Keratinocyte (primary cell): ENCODE results near the gene APBB2. TPM values are rescaled to one million over a fixed set of nuclear protein-coding genes. Genes with fewer than 3 reads are reported as not detected.
"Not testable (repeated sequence)": the region's sequence is repeated elsewhere in the genome, so short reads cannot be mapped to it uniquely, and the experiment has no call there.

ENCODE experiments used
- DNase-seq: peaks from one replicate; pipeline ENCODE4 v3.0.0-alpha.2; 2011; ENCODE audit warnings: low read depth, missing footprints, low spot score
- FAIRE-seq: peaks from 2 replicates; lab custom pipeline; 2011; peaks lifted over from hg19 to GRCh38; lab: Jason Lieb, UNC
- H2AFZ ChIP-seq: 2 replicates; pipeline ENCODE4 v1.6.0; 2012; ENCODE audit warnings: low read length, control low read depth, inconsistent platforms; ENCODE audit not compliant: control insufficient read depth
- H3K27ac ChIP-seq: 2 replicates; pipeline ENCODE4 v1.5.1; 2011; ENCODE audit warnings: low read length; ENCODE audit not compliant: control insufficient read depth, insufficient read depth
- H3K27me3 ChIP-seq: 3 replicates; pipeline ENCODE4 v1.6.0; 2011; ENCODE audit warnings: low read length; ENCODE audit not compliant: control insufficient read depth, insufficient read depth; ENCODE audit errors: extremely low read depth
- H3K36me3 ChIP-seq, 2 experiments: 2 replicates in 1 of 2; 3 replicates in 1 of 2; pipeline ENCODE4 v1.5.1; 2011; ENCODE audit warnings: low read length in 2 of 2, mild to moderate bottlenecking in 1 of 2; ENCODE audit not compliant: control insufficient read depth in 2 of 2, insufficient read depth in 2 of 2; ENCODE audit errors: extremely low read depth in 1 of 2
- H3K4me1 ChIP-seq: 3 replicates; pipeline ENCODE4 v1.5.1; 2011; ENCODE audit warnings: low read length; ENCODE audit not compliant: control insufficient read depth, insufficient read depth; ENCODE audit errors: extremely low read depth
- H3K4me2 ChIP-seq: 3 replicates; pipeline ENCODE4 v1.6.0; 2011; ENCODE audit warnings: low read depth, low read length; ENCODE audit not compliant: control insufficient read depth, insufficient read depth; ENCODE audit errors: extremely low read depth
- H3K4me3 ChIP-seq, 3 experiments: fragments of 200-600 bp in 1 of 3; sonication (generic) in 1 of 3; 2 replicates in 2 of 3; 3 replicates in 1 of 3; pipeline ENCODE4 v1.5.1; 2011 to 2016; ENCODE audit warnings: low read length in 3 of 3, mild to moderate bottlenecking in 3 of 3, control low read depth in 2 of 3, inconsistent platforms in 1 of 3, low read depth in 1 of 3, mixed read lengths in 1 of 3, mixed run types in 1 of 3, moderate library complexity in 1 of 3; ENCODE audit not compliant: control insufficient read depth in 2 of 3, insufficient read depth in 2 of 3; ENCODE audit errors: extremely low read depth in 1 of 3
- H3K79me2 ChIP-seq: 2 replicates; pipeline ENCODE4 v1.6.0; 2012; ENCODE audit warnings: low read length; ENCODE audit not compliant: control insufficient read depth, insufficient read depth
- H3K9ac ChIP-seq: 3 replicates; pipeline ENCODE4 v1.6.0; 2011; ENCODE audit warnings: low read length; ENCODE audit not compliant: control insufficient read depth, insufficient read depth; ENCODE audit errors: extremely low read depth
- H3K9me1 ChIP-seq: 3 replicates; pipeline ENCODE4 v1.6.0; 2011; ENCODE audit warnings: low read length; ENCODE audit not compliant: control insufficient read depth, insufficient read depth; ENCODE audit errors: extremely low read depth
- H3K9me3 ChIP-seq: 2 replicates; pipeline ENCODE4 v1.5.1; 2012; ENCODE audit warnings: low read depth, low read length; ENCODE audit not compliant: control insufficient read depth
- H4K20me1 ChIP-seq: 3 replicates; pipeline ENCODE4 v1.6.0; 2011; ENCODE audit warnings: low read length; ENCODE audit not compliant: control insufficient read depth, insufficient read depth; ENCODE audit errors: extremely low read depth
- EZH2 ChIP-seq: IDR thresholded peaks from one replicate; pipeline ENCODE4 v1.6.1; 2012; ENCODE audit warnings: inconsistent platforms, mild to moderate bottlenecking, low read length, moderate library complexity
- dilution Hi-C: fragments of 300-500 bp; cut with MboI; formaldehyde crosslinking; loops from one replicate; pipeline ENCODE4 v1.7.0; 2020; ENCODE audit warnings: low sequenced_read_pairs; ENCODE audit not compliant: extremely low pct_ligation_motif_present
- polyA plus RNA-seq, 5 experiments: library from polyadenylated mRNA; depleted of rRNA in 3 of 5; stranded (reverse) in 3 of 5; stranded (forward) in 1 of 5; unstranded in 1 of 5; fragments of >200 nt; gene quantifications; 1 replicate in 1 of 5; 2 replicates in 3 of 5; 3 replicates in 1 of 5; pipeline versions ENCODE4 v1.2.1 to v1.2.3, GENCODE V29; 2011 to 2012; ENCODE audit warnings: missing spikeins in 2 of 5, low read depth in 1 of 5, low replicate concordance in 1 of 5
- TF ChIP-seq, protein P1 (sequence below), 3 experiments: IDR thresholded peaks in 1 of 3; conservative IDR thresholded peaks in 1 of 3; optimal IDR thresholded peaks in 1 of 3; 2 replicates in 2 of 3; 3 replicates in 1 of 3; pipeline versions ENCODE3 to v1.5.1; 2011; ENCODE audit warnings: low read length in 3 of 3, mild to moderate bottlenecking in 3 of 3, moderate library complexity in 2 of 3, control low read depth in 1 of 3, inconsistent platforms in 1 of 3; ENCODE audit not compliant: insufficient read depth in 2 of 3; ENCODE audit errors: extremely low read depth in 1 of 3

The APBB2 gene
- polyA plus RNA-seq, 1 donor (not counting 4 experiments of a cell fraction or from before 2014, with no cell fraction given): 57.3 TPM

DNA sequence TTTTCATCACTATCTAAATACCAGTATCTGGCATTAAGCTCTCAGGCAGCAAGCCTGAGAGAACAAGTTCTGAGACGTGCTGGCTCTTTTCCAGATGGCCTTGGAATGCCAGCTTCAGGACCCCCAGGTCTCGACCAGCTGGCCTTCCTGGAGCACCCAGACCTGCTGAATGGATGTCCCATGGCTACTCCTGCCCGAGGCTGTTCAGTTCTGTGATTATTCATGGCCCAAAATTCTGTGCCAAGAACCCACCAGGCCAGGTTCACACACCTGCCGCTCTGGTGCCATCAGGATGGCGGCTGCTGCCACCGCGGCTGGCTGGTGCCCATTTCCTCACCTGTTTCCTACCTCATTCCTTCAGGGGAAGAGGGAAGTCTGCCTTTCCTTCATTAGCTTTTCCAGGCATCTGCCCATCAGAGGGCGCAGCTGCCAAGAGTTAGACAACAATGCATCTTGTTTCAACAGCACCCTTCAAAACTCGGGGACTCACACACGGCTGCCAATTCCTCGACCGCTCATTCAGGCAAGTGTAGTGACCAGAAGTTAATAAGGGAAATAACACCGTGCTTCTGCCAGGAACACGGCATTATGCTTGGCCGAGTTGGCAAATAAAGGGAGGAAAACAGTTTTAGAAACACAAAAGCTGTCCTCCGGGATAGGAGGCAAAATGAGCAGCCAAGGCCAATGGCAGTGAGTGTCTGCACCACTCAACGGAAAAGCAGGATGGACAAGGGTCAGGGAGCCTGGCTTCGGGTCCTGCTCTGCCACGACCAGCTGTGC lies 290.8 kb downstream of the APBB2 start:
- Histone ChIP-seq H3K4me3 (no peak overlapping the region), H3K9me3 (no peaks in the 10 kb centered on the region), H3K36me3 (peaks cover 5 to 7% of the 10 kb centered on the region in 2 experiments), H3K9me1 (no peaks in the 10 kb centered on the region), H3K4me1 (peaks cover 5% of the 10 kb centered on the region), H3K9ac (no peak overlapping the region), H3K4me2 (no peak overlapping the region), H3K27ac (no peak overlapping the region), H2AFZ (no peak overlapping the region), H4K20me1 (no peaks in the 10 kb centered on the region), H3K79me2 (no peaks in the 10 kb centered on the region), H3K27me3 (no peaks in the 10 kb centered on the region)
- dilution Hi-C loops: no loop called here
- FAIRE-seq (no peak), DNase-seq (no peak)
- TF ChIP-seq, protein P1, sequence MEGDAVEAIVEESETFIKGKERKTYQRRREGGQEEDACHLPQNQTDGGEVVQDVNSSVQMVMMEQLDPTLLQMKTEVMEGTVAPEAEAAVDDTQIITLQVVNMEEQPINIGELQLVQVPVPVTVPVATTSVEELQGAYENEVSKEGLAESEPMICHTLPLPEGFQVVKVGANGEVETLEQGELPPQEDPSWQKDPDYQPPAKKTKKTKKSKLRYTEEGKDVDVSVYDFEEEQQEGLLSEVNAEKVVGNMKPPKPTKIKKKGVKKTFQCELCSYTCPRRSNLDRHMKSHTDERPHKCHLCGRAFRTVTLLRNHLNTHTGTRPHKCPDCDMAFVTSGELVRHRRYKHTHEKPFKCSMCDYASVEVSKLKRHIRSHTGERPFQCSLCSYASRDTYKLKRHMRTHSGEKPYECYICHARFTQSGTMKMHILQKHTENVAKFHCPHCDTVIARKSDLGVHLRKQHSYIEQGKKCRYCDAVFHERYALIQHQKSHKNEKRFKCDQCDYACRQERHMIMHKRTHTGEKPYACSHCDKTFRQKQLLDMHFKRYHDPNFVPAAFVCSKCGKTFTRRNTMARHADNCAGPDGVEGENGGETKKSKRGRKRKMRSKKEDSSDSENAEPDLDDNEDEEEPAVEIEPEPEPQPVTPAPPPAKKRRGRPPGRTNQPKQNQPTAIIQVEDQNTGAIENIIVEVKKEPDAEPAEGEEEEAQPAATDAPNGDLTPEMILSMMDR (optimal IDR thresholded peaks at IDR 0.05 in 1 of 3, IDR thresholded peaks at IDR 0.05 in 1 of 3, conservative IDR thresholded peaks at IDR 0.05 in 1 of 3; ENCODE audit: extremely low read depth in 1 of 3, insufficient read depth in 2 of 3, low read length in 3 of 3): peak; percentile 17 to 58 (median 31)
- TF ChIP-seq EZH2: no peak

GRCh38 chr4:40919976-40920375 lies 294.4 kb downstream of the APBB2 start:
- H3K27ac ChIP-seq, H3K4me2 ChIP-seq, H2AFZ ChIP-seq, H3K79me2 ChIP-seq, H3K9me3 ChIP-seq, H3K27me3 ChIP-seq, dilution Hi-C loops, H3K4me3 ChIP-seq, H3K9me1 ChIP-seq, H3K9ac ChIP-seq, H4K20me1 ChIP-seq, FAIRE-seq, DNase-seq: not testable (repeated sequence)
- Histone ChIP-seq H3K4me1 (peaks cover 28% of the 10 kb centered on the region), H3K36me3 (peaks cover 4 to 11% of the 10 kb centered on the region in 2 experiments)
